GM19468 (cell line): Measurements from ENCODE around the gene PCSK2.

Experiments
- ATAC-seq: cut with Tn5 transposase; IDR thresholded peaks from one replicate; pipeline ENCODE4 v1.9.1; 2021; ENCODE audit warnings: mild to moderate bottlenecking, moderate library complexity, moderate number of reproducible peaks; ENCODE audit not compliant: unreplicated experiment; ENCODE audit errors: extremely low read depth

PCSK2 gene

DNA sequence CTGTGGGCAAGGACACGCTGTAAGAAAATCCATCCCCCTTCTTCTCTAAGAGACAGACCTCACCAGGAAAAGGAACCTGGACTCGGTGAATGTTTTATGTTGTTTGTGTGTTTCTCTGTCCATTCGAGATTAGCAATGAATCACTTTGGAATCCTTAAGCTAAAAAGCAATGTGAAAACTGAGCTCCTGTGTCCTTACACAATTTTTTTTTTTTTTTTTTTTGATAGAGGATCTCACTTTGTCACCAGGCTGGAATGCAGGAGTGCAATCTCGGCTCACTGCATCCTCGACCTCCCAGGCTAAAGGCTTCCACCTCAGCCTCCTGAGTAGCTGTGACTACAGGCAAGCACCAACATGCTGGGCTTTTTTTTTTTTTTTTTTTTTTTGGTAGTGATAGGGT is 272.2 kb downstream of the PCSK2 start:
- no peak for ATAC-seq

DNA sequence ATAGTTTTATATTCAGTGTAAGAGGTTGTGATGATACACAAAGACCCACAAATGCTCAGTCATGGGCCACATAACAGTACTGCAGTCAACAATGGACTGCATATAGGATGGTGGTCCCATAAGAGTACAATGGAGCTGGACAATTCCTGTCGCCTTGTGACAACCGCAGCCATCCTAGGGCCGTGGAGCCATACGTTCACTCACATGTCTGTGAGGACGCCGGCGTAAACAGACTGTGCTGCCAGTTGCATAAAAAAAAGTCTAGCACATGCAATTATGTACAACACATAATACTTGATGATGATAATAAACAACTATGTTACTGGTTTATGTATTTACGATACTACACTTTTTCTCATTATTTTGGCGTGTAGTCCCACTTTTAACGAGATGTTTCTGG is 273.4 kb downstream of the PCSK2 start:
- no peak for ATAC-seq

DNA sequence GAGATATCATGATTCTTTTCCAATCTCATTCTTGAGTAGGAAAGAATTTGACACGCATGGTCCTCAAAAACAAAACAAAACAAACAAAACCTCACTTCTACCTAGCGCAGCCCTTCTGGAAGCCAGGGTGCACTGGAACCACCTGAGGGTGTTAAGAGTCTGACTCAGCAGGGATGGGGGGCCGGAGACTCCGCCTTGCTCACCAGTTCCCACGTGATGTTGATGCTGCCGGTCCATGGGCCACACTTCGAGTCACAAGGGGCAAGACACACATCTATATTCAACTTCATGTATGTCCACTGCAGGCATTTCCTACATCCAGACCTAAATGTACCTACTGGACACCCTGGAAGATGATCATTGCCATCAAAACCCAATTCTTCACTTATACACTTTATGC is 274.0 kb downstream of the PCSK2 start:
- no peak for ATAC-seq

- ATAC-seq, result no peak
Observed at GRCh38 chr20:17501701-17502100, 274.9 kb downstream of the PCSK2 start.

DNA sequence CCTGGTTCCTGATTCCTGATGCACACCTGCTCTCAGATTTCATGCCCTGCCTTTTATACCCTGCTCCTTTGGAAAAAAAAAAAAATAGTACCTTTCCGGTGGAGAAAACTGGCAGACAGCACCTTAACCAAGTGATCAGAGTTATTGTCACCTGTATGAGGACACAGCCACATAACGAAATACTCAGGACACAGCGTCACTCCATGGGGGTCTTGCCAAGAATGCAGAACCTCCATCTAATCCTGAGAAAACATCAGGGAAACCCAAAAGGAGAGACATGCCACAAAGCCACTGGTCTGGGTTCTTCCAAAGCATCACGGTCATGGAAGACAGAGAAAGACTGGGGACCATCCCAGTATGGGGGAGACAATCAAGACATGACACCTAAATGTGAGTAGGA is 275.3 kb downstream of the PCSK2 start:
- ATAC-seq, result no peak

DNA sequence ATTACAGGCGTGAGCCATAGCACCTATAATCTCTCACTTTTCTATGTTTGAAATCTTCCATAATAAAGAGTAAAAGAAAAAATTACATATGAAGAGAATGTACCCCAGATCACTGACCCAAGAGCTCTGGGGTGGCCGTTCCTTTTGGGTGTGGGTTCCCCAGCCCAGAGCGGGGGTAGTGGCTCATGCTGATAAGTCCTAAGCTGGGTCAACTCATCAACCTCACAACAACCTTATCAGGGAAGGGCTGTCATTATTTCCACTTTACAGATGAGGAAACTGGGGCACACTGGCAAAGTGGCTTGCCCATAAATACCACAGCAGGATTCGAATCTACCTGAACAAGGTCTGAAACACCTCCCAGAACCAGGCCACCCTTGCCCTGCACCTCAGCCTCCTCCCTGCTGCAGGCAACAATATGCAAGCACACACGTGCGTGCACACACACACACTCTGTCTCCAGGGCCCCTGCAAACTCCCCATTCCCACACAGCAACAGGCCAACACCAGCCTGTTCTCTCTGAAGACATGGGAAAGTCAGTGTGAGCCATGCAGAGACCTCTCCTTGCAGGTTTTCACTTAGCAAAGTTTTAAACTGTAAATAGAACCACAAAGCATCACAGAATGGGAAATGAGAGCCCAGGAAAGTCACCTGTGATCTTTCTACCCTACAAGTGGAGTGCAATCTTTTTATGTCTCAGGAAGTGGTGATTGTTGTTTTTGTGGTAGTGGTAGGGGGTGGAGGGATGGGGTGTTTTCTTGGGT is 276.6 kb downstream of the PCSK2 start:
- no peak for ATAC-seq

DNA sequence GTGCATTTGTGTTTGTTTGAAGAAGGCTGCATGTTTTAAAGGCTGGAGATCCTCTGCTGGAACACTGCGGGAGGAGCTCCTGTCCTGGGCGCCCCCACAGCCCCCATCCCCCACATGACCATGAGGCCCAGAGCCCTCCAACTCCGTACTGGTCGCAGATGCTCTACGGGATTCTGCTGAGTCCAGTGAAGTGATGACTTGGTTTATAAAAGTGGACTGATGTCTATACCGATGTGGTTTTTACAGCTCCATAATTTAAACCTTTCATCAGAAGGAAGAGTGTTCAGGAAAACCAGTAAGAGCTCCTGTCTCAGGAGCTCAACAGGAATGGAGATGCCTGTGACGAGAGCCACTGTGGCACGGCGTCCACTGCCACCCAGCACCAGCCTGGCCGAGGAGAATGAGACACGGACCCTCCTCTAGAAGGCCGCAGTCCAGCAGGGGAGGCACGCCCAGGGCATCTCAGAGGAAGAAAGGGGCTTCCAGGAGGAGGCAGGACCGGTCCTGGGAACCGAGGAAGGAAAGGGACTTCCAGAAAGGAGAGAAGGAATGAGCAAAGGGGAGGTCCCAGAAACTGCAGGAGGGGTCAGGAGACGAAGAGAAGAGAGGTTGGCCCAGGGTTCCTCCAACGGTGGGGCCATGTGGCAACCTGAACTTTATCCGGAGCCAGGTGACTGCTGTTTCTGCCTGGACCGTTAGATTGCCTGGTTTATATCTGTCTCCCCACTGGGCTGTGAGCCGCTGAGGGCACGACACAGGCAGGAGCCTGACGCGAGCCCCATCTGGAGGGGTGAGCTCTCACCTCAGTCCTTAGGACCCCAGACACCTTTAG is 277.4 kb downstream of the PCSK2 start:
- ATAC-seq, result no peak

DNA sequence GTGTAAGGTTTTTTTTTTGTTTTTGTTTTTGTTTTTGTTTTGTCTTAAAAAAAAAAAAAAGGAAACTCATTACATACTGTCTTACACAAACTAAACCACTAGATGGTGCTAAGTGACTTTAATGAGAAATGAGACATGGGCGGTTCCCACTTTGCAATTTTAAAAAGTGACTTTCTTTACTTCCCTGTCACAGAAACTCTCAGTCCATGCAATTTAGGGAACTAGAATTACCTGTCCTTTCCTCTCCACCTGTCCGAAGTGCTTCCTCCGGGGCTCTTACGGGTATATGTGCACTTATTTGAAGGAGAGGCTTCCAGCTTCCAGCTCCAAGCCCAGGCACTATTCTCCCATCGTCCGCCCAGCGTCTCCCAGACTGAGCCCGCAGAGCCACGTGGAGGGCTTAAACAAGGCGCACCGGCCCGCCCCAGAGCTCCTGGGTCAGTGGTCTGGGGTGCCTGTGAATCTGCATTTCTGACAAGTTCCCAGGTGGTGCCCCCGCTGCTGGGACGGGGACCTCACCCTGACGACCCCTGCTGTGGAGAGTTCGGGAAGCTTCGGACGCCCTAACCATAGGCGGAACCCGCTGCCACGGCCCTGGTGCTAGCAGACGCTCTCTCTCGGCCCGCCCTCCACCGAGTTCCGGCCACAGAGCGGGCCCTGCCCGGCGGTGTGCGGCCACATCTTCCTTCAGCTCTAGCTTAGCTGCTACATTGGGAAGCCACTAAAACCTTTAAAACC is 278.2 kb downstream of the PCSK2 start:
- peak; percentile 46 for ATAC-seq

DNA sequence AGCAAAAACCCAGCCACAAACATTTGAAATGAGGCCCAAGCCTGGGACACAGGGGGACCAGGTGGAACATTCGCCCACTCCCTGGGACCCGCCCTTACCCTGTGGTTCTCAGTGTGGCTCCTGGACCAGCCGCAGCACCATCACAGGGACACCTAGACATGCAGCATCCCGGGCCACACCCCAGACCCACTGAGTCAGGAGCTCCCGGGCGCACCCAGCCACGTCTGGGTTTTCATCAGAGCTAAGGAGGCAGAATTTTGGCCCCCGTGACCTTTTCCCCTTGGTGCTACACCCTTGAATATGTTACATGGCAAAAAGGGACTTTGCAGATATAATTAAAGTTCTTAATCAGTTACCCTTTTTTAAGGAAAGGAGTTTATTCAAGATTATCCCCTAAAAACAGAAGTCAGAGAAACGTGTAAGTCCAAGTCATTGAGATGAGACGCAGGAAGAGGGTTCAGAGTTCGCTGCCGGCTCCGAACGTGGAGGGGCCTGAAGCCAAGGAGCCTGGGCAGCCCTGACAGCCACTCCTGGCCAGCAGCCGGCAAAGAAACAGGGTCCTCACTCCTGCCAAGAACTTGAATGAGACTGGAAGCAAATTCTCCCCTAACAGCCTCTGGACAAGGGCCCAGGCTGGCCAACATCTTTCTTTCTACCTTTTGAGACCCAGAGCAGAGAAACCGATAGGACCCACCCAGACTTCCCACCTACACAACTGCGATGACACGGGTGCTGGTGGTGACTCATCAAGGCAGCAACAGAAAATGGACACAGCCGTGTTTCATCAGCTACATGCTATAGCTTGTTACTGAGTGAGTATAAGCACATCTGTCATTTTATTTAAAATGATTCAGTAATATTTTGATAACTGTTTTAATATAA is 279.0 kb downstream of the PCSK2 start:
- ATAC-seq, result no peak

- no peak for ATAC-seq
Observed at GRCh38 chr20:17507032-17507431, 280.2 kb downstream of the PCSK2 start.

GRCh38 chr20:17507531-17507930 is 280.7 kb downstream of the PCSK2 start:
- no peak for ATAC-seq

GRCh38 chr20:17508756-17509155 is 281.9 kb downstream of the PCSK2 start:
- no peak for ATAC-seq

GRCh38 chr20:17510548-17510947 is 283.7 kb downstream of the PCSK2 start:
- no peak for ATAC-seq

- no peak for ATAC-seq
Observed at GRCh38 chr20:17511401-17511800, 284.6 kb downstream of the PCSK2 start.

DNA sequence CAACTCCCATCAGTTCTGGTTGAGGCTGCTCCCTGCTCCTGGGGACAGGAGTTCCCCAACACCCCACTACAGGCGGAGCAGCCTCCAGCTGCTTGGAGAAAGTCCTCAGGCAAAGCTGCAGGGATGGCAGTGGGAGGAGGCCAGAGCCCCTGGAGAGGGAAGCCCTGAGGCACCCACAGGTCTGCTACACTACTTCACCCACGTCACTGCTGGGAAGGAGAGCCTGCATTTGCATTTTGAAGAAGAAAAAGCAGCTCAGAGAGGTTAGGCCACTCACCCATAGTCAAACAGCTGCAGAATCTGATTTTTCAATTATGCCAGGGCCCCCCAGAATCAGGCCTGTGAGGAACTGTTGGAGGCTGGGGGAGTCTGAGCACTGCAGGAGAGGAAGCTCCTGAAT is 287.1 kb downstream of the PCSK2 start:
- ATAC-seq, result no peak

GRCh38 chr20:17515053-17515452 is 288.2 kb downstream of the PCSK2 start:
- ATAC-seq, result no peak

GRCh38 chr20:17518339-17519052 is 291.7 kb downstream of the PCSK2 start:
- ATAC-seq, result no peak

DNA sequence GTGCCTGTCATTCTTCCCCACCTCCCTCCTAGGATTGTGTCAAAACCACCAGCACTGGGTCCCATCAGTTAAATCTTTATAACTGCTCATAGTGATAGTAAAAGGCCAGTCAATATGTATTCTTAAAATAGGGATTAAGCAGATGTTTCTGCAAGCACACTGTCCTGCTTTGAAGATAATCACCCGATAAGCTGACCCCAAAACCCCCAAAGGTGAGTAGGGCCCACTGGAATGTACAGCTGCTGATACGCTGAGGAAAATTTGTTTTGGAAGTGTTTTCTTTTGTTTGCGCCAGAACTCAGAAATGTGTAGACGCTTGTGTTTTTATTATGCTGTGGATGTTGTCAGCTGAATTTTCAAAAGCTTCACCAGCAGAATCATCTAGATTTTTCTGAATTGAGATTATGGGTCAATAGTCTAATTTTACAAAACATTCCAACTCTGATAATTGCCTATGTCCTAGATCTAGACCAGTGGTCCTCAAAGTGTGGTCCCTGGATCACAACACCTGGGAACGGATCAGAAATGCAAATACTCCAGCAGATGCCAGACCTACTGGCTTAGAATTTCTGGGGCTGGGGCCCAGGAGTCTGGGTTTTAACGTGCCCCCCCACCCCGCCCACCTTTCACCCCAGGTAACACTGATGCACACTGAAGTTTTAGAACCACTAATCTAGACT is 292.9 kb downstream of the PCSK2 start:
- no peak for ATAC-seq

DNA sequence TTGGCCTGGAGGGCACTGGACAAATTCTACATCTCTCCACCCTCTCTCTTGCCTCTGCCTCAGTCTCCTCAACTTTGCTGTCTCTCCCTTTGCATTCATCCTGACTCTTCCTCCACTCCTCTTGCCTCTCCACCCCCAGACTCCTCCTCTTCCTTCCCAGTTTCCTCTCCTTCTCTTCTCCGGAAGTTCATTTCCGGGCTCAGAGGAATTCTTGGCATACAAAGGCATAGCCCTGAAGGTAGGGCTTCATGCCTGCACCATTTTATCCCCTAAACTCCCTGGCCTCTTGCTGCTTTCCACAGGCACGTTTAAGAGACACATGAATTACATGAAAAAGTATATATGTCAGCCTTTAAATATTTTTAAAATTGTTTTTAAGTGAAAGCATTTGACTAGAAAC is 293.7 kb downstream of the PCSK2 start:
- ATAC-seq, result no peak
